GM12878 (cell line): ENCODE measurements around the gene NPC2.

Experiments
- CBFB ChIP-seq: IDR thresholded peaks from 2 replicates; pipeline ENCODE4 v1.6.1; 2016; ENCODE audit warnings: antibody characterized with exemption, low read depth
- HCFC1 ChIP-seq: fragments of 150-350 bp; IDR thresholded peaks from 2 replicates; pipeline ENCODE4 v1.6.1; 2014; ENCODE audit warnings: low read length
- TBL1XR1 ChIP-seq: IDR thresholded peaks from 2 replicates; pipeline ENCODE4 v1.6.1; 2012; ENCODE audit warnings: low read depth, low read length, improper control_type of control experiment
- USF2 ChIP-seq: IDR thresholded peaks from 2 replicates; pipeline ENCODE4 v1.6.1; 2011; ENCODE audit warnings: low read depth, low read length, improper control_type of control experiment, borderline replicate concordance
- TF ChIP-seq, protein P1 (sequence below), 3 experiments: IDR thresholded peaks in 2 of 3; conservative IDR thresholded peaks in 1 of 3; 2 replicates each; pipeline ENCODE4 v1.5.1; 2011; ENCODE audit warnings: low read depth in 3 of 3, low read length in 3 of 3, mild to moderate bottlenecking in 3 of 3, control low read depth in 2 of 3, moderate library complexity in 2 of 3, inconsistent platforms in 1 of 3, mixed read lengths in 1 of 3; ENCODE audit not compliant: control insufficient read depth in 2 of 3, insufficient read depth in 1 of 3; ENCODE audit errors: extremely low read depth in 1 of 3

DNA sequence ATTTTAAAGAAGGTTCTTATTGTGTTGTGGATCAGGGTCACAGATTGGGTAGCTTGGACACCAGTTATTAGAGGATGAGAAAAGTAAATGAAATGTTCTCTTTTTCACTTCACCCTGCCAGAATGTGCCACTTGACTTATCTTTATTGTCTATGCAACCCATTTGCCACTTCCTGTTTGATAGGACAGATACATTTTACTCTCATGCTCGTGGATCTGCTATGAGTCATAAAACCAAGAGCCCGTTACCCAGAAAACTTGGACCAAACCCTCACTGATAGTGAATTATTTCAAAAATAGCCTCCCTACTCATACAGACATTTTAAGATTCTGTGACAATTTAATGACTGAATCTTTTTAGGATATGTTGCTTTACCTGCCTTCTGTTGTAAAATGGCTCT is 2.3 kb upstream of the NPC2 start:
- TF ChIP-seq TBL1XR1: no peak
- TF ChIP-seq, protein P1, sequence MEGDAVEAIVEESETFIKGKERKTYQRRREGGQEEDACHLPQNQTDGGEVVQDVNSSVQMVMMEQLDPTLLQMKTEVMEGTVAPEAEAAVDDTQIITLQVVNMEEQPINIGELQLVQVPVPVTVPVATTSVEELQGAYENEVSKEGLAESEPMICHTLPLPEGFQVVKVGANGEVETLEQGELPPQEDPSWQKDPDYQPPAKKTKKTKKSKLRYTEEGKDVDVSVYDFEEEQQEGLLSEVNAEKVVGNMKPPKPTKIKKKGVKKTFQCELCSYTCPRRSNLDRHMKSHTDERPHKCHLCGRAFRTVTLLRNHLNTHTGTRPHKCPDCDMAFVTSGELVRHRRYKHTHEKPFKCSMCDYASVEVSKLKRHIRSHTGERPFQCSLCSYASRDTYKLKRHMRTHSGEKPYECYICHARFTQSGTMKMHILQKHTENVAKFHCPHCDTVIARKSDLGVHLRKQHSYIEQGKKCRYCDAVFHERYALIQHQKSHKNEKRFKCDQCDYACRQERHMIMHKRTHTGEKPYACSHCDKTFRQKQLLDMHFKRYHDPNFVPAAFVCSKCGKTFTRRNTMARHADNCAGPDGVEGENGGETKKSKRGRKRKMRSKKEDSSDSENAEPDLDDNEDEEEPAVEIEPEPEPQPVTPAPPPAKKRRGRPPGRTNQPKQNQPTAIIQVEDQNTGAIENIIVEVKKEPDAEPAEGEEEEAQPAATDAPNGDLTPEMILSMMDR (IDR thresholded peaks at IDR 0.05 in 2 of 3, conservative IDR thresholded peaks at IDR 0.05 in 1 of 3; ENCODE audit: control insufficient read depth in 2 of 3, extremely low read depth in 1 of 3, insufficient read depth in 1 of 3, low read depth in 3 of 3, low read length in 3 of 3): no peak
- no peak for TF ChIP-seq HCFC1
- TF ChIP-seq CBFB: no peak
- TF ChIP-seq USF2: no peak
